Thoracic aorta endothelial cell (primary cell): ENCODE measurements around the gene RBBP4. TPM values are rescaled to one million over a fixed set of nuclear protein-coding genes. Genes with fewer than 3 reads are reported as not detected.

Experiments
- small RNA-seq: library from RNA; depleted of rRNA; stranded (forward); fragments of <200 nt; gene quantifications from one replicate; pipeline ENCODE3, GENCODE V24; 2012
- total RNA-seq: library from RNA; depleted of rRNA; stranded (reverse); fragments of >200 nt; gene quantifications from 2 replicates; pipeline ENCODE4 v1.2.3, GENCODE V29; 2012

The RBBP4 gene
- total RNA-seq, result 203 and 213 TPM in 2 replicates

DNA sequence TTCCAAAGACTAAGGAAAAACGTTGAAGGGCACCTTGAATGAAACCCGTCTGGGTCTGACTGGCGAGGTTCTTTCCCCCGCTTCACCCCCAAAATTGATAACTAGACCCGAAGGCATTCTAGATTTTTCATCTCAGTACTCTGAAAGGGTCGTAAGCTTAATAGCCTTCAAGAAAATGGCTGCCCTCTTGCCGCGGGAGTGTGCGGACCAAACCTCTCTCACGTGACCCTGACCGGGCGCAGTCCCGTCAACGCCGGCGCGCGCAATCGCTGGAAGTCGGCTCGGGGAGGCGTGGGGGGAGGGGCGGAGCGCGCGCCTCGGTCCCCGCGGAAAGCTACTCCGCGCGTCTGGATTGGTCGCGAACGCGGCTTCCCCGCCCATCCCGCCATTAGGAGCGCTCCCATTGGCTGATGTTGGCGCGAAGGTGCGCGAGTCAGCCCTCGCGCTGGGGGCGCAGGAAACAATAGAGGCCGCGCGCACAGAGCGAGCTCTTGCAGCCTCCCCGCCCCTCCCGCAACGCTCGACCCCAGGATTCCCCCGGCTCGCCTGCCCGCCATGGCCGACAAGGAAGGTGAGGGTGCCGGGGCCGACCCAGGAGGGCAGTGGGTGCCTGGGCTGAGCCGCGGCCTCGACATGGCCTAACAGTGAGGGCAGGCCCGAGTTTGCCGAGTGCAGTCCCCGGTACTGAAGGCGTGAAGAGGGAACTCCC lies at the start of gene RBBP4:
Gene RBBP4, plus strand, starts transcription at position 457 of the 709 bp plus-strand sequence. Its CDS starts 99 bp downstream, at position 556.

GRCh38 chr1:32650248-32650751 lies 708 bp upstream of the RBBP4 start, which contains the start of gene ZBTB8OS:
Gene ZBTB8OS, minus strand, starts transcription at chr1:32650550. Its CDS starts 21 bp downstream, at chr1:32650529.

DNA sequence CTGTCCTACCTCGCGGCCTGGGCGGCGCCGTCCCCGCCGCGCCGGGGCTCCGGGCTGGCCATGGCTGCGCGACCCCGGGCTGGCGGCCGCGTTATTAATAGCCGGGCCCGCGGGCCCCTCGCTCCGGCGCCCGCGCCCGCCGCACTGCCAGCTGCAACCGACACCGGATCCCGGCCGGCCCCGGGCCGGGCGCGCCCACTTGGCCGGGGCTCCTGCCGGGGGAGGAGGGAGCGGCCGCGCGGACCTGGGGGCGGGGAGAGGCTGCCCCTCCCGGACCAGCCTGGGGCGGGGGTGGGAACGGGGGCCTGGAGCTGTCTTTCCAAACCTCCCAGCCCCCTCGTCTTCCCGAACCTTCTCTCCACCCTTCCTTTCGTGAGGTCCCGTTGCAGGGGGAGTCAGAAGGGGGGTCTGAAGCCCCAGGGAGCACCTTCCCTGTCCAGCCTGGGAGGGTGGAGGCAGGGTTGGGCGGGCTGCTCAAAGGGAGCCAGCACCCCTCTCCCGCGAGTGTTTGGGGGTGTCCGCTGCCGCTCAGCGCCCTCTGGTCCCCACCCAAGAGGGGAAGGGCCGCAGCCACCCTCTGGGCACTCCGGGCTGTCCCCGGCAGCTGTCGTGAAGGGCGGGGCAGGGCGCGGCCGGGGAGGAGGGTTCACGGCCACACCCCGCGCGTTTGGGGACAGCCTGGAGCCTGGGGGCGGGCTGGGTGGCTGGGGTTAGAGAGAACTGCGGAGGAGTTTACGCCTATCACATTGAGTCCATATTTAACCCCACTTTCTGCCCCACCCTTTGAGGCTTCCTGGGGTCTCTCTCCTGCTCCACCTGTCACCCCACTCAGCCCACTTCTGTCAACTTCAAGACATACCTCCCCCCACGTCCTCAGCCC lies 51.8 kb downstream of the RBBP4 start, which contains the start of gene SYNC:
Gene SYNC, minus strand, starts transcription at position 172 of the 880 bp plus-strand sequence. Its CDS starts 110 bp downstream, at position 62.

Small RNA genes within 50 kb of the gene (small RNA-seq; reads per million reads assigned to genes)
- gene RF00019, result not detected

Other genes starting within 250 kb of the RBBP4 start
- under 0.01 TPM in 2 replicates for gene ZBTB8B, start 186.1 kb upstream of the RBBP4 start, total RNA-seq
- 7.1 and 8.5 TPM in 2 replicates for gene ZBTB8A, start 111.8 kb upstream of the RBBP4 start, total RNA-seq
- 31.0 and 36.3 TPM in 2 replicates for gene ZBTB8OS, start 658 bp upstream of the RBBP4 start, total RNA-seq
- gene SYNC, start 51.6 kb downstream of the RBBP4 start, total RNA-seq, result 7.8 and 10.9 TPM in 2 replicates
- gene YARS1, start 166.2 kb downstream of the RBBP4 start, total RNA-seq, result 137 and 149 TPM in 2 replicates
- 40.3 and 48.7 TPM in 2 replicates for gene S100PBP, start 166.4 kb downstream of the RBBP4 start, total RNA-seq
- 0.13 TPM in 1 of 2 replicates, not detected in the other for gene FNDC5, start 219.7 kb downstream of the RBBP4 start, total RNA-seq
- not detected in 2 replicates for gene HPCA, start 235.3 kb downstream of the RBBP4 start, total RNA-seq